WTC11 (cell line): ENCODE results near the gene AGFG2. TPM values are rescaled to one million over a fixed set of nuclear protein-coding genes. Genes with fewer than 3 reads are reported as not detected.

Source experiments
- ATAC-seq: fragments of 200-7000 bp; cut with Tn5 transposase; 2 replicates; pipeline ENCODE4 v1.10.0; 2021; ENCODE audit warnings: mild to moderate bottlenecking, moderate library complexity
- CTCF ChIA-PET: fragments of 300-600 bp; sonication (Branson Sonifier 250); formaldehyde crosslinking; loops from one replicate; lab custom pipeline; 2021; ENCODE audit warnings: antibody characterized with exemption; lab: Charles Lee
- POLR2A ChIA-PET: fragments of 350-600 bp; sonication (Branson Sonifier 250); formaldehyde crosslinking; loops from one replicate; lab custom pipeline; 2021; ENCODE audit warnings: antibody characterized with exemption; lab: Charles Lee
- DNase-seq: peaks from one replicate; pipeline ENCODE4 v3.0.0; 2021; ENCODE audit warnings: low spot score
- H3K27ac Mint-ChIP-seq: 2 replicates; pipeline ENCODE4 v1.8.0; 2021; ENCODE audit warnings: mixed read lengths
- H3K27me3 Mint-ChIP-seq: 2 replicates; pipeline ENCODE4 v1.8.0; 2021; ENCODE audit warnings: low read depth, mild to moderate bottlenecking, moderate library complexity, mixed read lengths
- H3K36me3 Mint-ChIP-seq: 2 replicates; pipeline ENCODE4 v1.8.0; 2021; ENCODE audit warnings: mixed read lengths
- H3K4me1 Mint-ChIP-seq: 2 replicates; pipeline ENCODE4 v1.8.0; 2022; ENCODE audit warnings: mixed read lengths
- H3K4me3 Mint-ChIP-seq: 2 replicates; pipeline ENCODE4 v1.8.0; 2021; ENCODE audit warnings: mild to moderate bottlenecking, moderate library complexity, mixed read lengths
- H3K9me3 Mint-ChIP-seq: 2 replicates; pipeline ENCODE4 v1.8.0; 2021; ENCODE audit warnings: mixed read lengths
- ATF1 ChIP-seq: sonication (generic); formaldehyde crosslinking; IDR thresholded peaks from 2 replicates; pipeline ENCODE4 v1.8.1; 2023; ENCODE audit warnings: mild to moderate bottlenecking, moderate library complexity, missing genetic modification reagents
- CREM ChIP-seq: sonication (generic); formaldehyde crosslinking; IDR thresholded peaks from 2 replicates; pipeline ENCODE4 v1.8.1; 2022; ENCODE audit warnings: mild to moderate bottlenecking, missing genetic modification reagents, moderate library complexity
- ESRRA ChIP-seq: sonication (generic); formaldehyde crosslinking; IDR thresholded peaks from 2 replicates; pipeline ENCODE4 v1.8.1; 2022; ENCODE audit warnings: mild to moderate bottlenecking, missing genetic modification reagents, borderline replicate concordance
- GABPB1 ChIP-seq: sonication (generic); formaldehyde crosslinking; IDR thresholded peaks from 2 replicates; pipeline ENCODE4 v1.8.1; 2023; ENCODE audit warnings: mild to moderate bottlenecking, missing genetic modification reagents
- MXD4 ChIP-seq: fragments of 250-450 bp; sonication (Bioruptor Pico); IDR thresholded peaks from 2 replicates; pipeline ENCODE4 v1.8.0; 2021; ENCODE audit warnings: mild to moderate bottlenecking, moderate library complexity, borderline replicate concordance
- NFATC4 ChIP-seq: fragments of 250-450 bp; sonication (Bioruptor Pico); IDR thresholded peaks from 2 replicates; pipeline ENCODE4 v1.9.0; 2021; ENCODE audit warnings: mild to moderate bottlenecking
- TEAD1 ChIP-seq: sonication (generic); formaldehyde crosslinking; IDR thresholded peaks from 2 replicates; pipeline ENCODE4 v1.8.0; 2022; ENCODE audit warnings: mild to moderate bottlenecking, missing genetic modification reagents
- ZNF219 ChIP-seq: sonication (generic); formaldehyde crosslinking; IDR thresholded peaks from 2 replicates; pipeline ENCODE4 v1.8.0; 2023; ENCODE audit warnings: missing genetic modification reagents, mild to moderate bottlenecking, borderline replicate concordance
- ZNF423 ChIP-seq: fragments of 250-450 bp; sonication (Bioruptor Pico); IDR thresholded peaks from 2 replicates; pipeline ENCODE4 v2.1.2; 2022; ENCODE audit warnings: mild to moderate bottlenecking, moderate library complexity
- total RNA-seq: library from RNA; stranded (reverse); gene quantifications from 3 replicates; pipeline ENCODE4 v1.2.3, GENCODE V29; 2021
- TF ChIP-seq, protein P1 (sequence below): fragments of 250-450 bp; sonication (Bioruptor Pico); IDR thresholded peaks from 2 replicates; pipeline ENCODE4 v1.9.0; 2021; ENCODE audit warnings: moderate library complexity, mild to moderate bottlenecking, inconsistent platforms, borderline replicate concordance
- TF ChIP-seq, protein P2 (sequence below): fragments of 250-450 bp; sonication (Bioruptor Pico); conservative IDR thresholded peaks from 2 replicates; pipeline ENCODE4 v1.9.0; 2021; ENCODE audit warnings: mild to moderate bottlenecking
- TF ChIP-seq, protein P3 (sequence below): sonication (generic); formaldehyde crosslinking; IDR thresholded peaks from 2 replicates; pipeline ENCODE4 v1.8.1; 2023; ENCODE audit warnings: mild to moderate bottlenecking, missing genetic modification reagents, moderate library complexity
- TF ChIP-seq, protein P4 (sequence below): sonication (generic); formaldehyde crosslinking; conservative IDR thresholded peaks from 2 replicates; pipeline ENCODE4 v1.8.1; 2023; ENCODE audit warnings: mild to moderate bottlenecking, low read depth, missing genetic modification reagents, moderate library complexity

The AGFG2 gene
- total RNA-seq, 1 experiment from 2014 or later: 6.4 TPM

DNA sequence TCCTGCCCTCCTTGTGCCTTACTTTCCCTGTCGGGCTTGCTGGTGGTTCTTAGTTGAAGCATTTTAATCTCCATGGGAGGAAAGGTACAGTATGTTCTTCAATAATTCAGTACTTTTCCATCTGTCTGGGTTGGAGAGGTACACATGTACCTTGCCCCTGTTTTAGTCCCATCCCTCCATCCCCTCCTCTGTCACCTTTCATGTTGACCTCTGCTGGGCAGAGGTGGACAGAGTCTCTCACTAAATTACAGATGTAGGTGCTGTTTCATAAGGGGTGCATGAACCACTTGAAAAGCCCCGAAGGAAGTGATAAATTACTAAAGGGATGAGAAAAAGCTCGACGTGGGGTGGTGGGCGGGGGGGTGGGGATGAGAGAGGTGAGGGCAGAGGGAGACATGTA is 5.4 kb downstream of the AGFG2 start:
- H3K4me1 Mint-ChIP-seq: peaks cover 74% of the 10 kb centered on the region
- ChIA-PET POLR2A (no interaction called here), CTCF (interaction anchor here (3.1 to 5.4 kb wide), 2 partner anchors 15 to 79 kb away, joined by 10 to 58 read pairs; no protein-coding TSS in a partner anchor)
- H3K9me3 Mint-ChIP-seq: no peaks in the 10 kb centered on the region
- peaks cover 22% of the 10 kb centered on the region for H3K27me3 Mint-ChIP-seq
- H3K27ac Mint-ChIP-seq: no peak overlapping the region; the same call in 1 of the 2 replicates
- no peak overlapping the region for H3K4me3 Mint-ChIP-seq
- TF ChIP-seq ESRRA: no peak
- TF ChIP-seq, all 79 proteins: peak for 0
- H3K36me3 Mint-ChIP-seq: no peaks in the 10 kb centered on the region
- DNase-seq: no peak
- no peak for ATAC-seq

DNA sequence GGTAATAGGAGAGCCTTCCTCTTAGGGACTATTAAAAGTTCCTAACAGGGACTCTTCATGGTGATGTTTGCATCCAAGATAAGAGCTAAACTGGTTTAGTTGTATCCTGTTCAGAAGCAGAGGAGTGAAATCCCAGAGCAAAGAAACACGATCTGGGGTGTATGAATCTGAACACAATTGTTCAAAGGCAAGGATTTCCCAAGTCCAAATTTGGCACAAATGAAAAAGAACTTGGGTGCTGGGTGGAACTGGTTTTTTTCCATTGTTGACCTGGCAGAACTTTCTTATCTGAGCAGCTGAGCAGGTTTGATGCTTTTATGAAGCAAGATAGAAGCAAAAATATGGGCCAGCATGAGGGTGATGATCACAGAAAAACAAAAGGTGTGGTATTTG is 6.0 kb downstream of the AGFG2 start:
- CTCF ChIA-PET: interaction anchor here (0.8 to 5.4 kb wide), 6 partner anchors 15 to 181 kb away, joined by 3 to 58 read pairs (median 6); partner anchors contain the start of gene TSC22D4
- Mint-ChIP-seq H3K36me3 (no peaks in the 10 kb centered on the region), H3K4me1 (peaks cover 70% of the 10 kb centered on the region)

DNA sequence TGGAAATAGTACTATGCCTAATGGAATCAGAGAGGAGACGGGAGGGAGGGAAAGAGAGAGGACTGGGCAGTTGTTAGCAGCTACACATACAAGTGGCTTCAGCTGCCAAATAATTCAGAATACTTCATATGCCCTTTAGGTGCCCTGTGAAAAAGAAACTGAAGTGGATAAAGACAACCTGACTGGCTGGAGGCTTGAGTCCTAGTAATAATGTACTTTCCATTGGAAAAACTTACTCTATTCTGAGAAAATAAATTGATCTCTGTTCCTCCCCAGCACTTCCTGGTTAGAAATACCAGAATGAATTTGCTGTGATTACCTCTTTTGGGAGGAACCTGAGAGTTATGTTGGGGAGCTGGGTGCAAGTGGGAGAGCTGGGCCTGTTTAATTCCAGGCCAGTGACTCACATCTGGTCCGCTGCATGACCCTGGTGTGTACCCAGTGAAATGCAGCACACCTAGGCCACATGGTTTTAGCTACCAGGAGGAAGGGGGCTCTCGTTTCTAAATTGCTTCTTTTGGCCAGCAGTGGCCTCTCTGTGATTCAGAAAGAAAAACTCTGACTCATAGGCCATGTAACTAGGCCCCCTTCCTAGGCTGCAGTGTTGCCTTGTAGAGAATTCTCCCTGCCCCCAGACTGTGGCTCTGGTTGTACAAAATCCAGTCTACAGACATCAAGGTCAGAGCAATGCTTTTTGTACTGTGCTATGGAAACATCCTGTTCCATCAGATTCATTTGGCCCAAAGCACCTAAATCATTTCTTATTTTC is 6.5 kb downstream of the AGFG2 start:
- ATAC-seq (peak; percentile 83), DNase-seq (no peak)
- H3K27me3 Mint-ChIP-seq: peaks cover 11% of the 10 kb centered on the region
- H3K4me1 Mint-ChIP-seq: peaks cover 65% of the 10 kb centered on the region
- CTCF ChIA-PET: interaction anchor here (0.7 to 5.4 kb wide), 7 partner anchors 14 to 180 kb away, joined by 3 to 58 read pairs (median 4); partner anchors contain the start of gene TSC22D4
- H3K27ac Mint-ChIP-seq: peak overlapping the region; percentile 81
- POLR2A ChIA-PET: no interaction called here
- H3K36me3 Mint-ChIP-seq: peaks cover 4% of the 10 kb centered on the region
- H3K9me3 Mint-ChIP-seq: no peaks in the 10 kb centered on the region
- H3K4me3 Mint-ChIP-seq: no peak overlapping the region
- TF ChIP-seq CREM (CRISPR knock-in tag) (no peak), GABPB1 (CRISPR knock-in tag) (0 out of 2 replicates have a peak, but pooled peaks have one; percentile 23)
- TF ChIP-seq, all 79 proteins: peak for 1

More for the DNA sequence above, 6.0 kb downstream of the AGFG2 start:
- POLR2A ChIA-PET: no interaction called here
- DNase-seq: no peak
- H3K27me3 Mint-ChIP-seq: peaks cover 17% of the 10 kb centered on the region
- TF ChIP-seq GABPB1 (CRISPR knock-in tag): no peak
- TF ChIP-seq TEAD1 (CRISPR knock-in tag): no peak
- TF ChIP-seq, protein P1, sequence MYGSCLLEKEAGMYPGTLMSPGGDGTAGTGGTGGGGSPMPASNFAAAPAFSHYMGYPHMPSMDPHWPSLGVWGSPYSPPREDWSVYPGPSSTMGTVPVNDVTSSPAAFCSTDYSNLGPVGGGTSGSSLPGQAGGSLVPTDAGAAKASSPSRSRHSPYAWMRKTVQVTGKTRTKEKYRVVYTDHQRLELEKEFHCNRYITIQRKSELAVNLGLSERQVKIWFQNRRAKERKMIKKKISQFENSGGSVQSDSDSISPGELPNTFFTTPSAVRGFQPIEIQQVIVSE (CRISPR knock-in tag): no peak
- TF ChIP-seq NFATC4: no peak
- TF ChIP-seq MXD4 (CRISPR knock-in tag): no peak
- TF ChIP-seq, protein P2, sequence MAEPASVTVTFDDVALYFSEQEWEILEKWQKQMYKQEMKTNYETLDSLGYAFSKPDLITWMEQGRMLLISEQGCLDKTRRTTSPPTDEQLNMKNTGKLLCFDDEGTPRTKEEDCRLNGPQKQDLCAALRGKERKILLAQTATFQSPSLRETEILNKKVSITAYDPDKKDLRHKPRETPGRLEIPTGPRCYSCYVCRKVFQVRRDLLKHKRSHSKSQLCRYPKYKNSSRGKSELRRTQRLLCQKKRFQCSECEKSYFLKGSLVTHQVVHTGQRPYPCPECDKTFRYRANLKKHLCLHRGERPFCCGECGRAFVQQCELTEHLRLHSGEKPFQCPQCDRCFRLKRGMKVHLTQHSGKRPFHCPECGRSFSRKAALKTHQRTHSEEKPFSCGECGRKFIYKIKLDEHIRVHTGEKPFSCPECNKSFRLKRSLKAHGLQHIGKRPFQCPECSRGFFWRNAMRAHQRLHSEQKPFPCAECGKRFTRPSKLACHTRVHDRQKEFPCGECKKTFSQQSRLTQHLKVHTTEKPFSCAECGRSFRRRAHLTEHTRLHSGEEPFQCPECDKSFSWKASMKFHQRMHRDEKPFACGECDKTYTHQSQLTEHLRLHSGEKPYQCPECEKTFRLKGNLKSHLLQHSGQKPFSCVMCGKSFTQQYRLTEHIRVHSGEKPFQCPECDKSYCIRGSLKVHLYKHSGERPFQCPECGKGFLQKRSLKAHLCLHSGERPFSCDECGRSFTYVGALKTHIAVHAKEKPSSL: no peak
- TF ChIP-seq, protein P3, sequence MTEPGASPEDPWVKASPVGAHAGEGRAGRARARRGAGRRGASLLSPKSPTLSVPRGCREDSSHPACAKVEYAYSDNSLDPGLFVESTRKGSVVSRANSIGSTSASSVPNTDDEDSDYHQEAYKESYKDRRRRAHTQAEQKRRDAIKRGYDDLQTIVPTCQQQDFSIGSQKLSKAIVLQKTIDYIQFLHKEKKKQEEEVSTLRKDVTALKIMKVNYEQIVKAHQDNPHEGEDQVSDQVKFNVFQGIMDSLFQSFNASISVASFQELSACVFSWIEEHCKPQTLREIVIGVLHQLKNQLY (CRISPR knock-in tag): no peak
- TF ChIP-seq, protein P4, sequence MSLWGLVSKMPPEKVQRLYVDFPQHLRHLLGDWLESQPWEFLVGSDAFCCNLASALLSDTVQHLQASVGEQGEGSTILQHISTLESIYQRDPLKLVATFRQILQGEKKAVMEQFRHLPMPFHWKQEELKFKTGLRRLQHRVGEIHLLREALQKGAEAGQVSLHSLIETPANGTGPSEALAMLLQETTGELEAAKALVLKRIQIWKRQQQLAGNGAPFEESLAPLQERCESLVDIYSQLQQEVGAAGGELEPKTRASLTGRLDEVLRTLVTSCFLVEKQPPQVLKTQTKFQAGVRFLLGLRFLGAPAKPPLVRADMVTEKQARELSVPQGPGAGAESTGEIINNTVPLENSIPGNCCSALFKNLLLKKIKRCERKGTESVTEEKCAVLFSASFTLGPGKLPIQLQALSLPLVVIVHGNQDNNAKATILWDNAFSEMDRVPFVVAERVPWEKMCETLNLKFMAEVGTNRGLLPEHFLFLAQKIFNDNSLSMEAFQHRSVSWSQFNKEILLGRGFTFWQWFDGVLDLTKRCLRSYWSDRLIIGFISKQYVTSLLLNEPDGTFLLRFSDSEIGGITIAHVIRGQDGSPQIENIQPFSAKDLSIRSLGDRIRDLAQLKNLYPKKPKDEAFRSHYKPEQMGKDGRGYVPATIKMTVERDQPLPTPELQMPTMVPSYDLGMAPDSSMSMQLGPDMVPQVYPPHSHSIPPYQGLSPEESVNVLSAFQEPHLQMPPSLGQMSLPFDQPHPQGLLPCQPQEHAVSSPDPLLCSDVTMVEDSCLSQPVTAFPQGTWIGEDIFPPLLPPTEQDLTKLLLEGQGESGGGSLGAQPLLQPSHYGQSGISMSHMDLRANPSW: no peak
- TF ChIP-seq ZNF219 (CRISPR knock-in tag): no peak
- no peak for TF ChIP-seq ATF1 (CRISPR knock-in tag)
- no peak for TF ChIP-seq ZNF423 (CRISPR knock-in tag)
- no peak for ATAC-seq
- no peak overlapping the region for H3K4me3 Mint-ChIP-seq
- no peaks in the 10 kb centered on the region for H3K9me3 Mint-ChIP-seq
- H3K27ac Mint-ChIP-seq: peak overlapping the region; percentile 81
